ENCODE measurements around the gene ADGRG1. TPM values are rescaled to one million over a fixed set of nuclear protein-coding genes. Genes with fewer than 3 reads are reported as not detected.

The ADGRG1 gene
- total RNA-seq, 1 donor from 2014 or later: 19.7 TPM

GRCh38 chr16:57645691-57646387 is 17.4 kb downstream of the ADGRG1 start:
- H3K9me3 Mint-ChIP-seq (ENCODE audit: low read depth): no peaks in the 10 kb centered on the region
- no peak overlapping the region for H3K4me3 Mint-ChIP-seq (ENCODE audit: low read depth)
- no peak overlapping the region for H3K27ac Mint-ChIP-seq

GRCh38 chr16:57646388-57647039 is 18.1 kb downstream of the ADGRG1 start:
- Mint-ChIP-seq H3K27ac (no peak overlapping the region), H3K27me3 (peaks cover 5% of the 10 kb centered on the region), H3K36me3 (ENCODE audit: insufficient read depth) (no peaks in the 10 kb centered on the region), H3K4me3 (ENCODE audit: low read depth) (no peak overlapping the region), H3K9me3 (ENCODE audit: low read depth) (no peaks in the 10 kb centered on the region), H3K4me1 (ENCODE audit: low read depth) (peaks cover 6% of the 10 kb centered on the region)
- DNase-seq (ENCODE audit: low spot score, unreplicated experiment): no peak
- no peak for TF ChIP-seq CTCF (IDR thresholded peaks at IDR 0.05; ENCODE audit: unreplicated experiment)

More at GRCh38 chr16:57645691-57646387, 17.4 kb downstream of the ADGRG1 start:
- no peak for TF ChIP-seq CTCF (IDR thresholded peaks at IDR 0.05; ENCODE audit: unreplicated experiment)
- Mint-ChIP-seq H3K4me1 (ENCODE audit: low read depth) (peaks cover 6% of the 10 kb centered on the region), H3K36me3 (ENCODE audit: insufficient read depth) (no peaks in the 10 kb centered on the region), H3K27me3 (peaks cover 4% of the 10 kb centered on the region)
- no peak for DNase-seq (ENCODE audit: low spot score, unreplicated experiment)

GRCh38 chr16:57647136-57647875 is 18.9 kb downstream of the ADGRG1 start:
- H3K36me3 Mint-ChIP-seq (ENCODE audit: insufficient read depth): no peaks in the 10 kb centered on the region
- no peak overlapping the region for H3K4me3 Mint-ChIP-seq (ENCODE audit: low read depth)
- no peak overlapping the region for H3K27ac Mint-ChIP-seq
- H3K27me3 Mint-ChIP-seq: peaks cover 5% of the 10 kb centered on the region
- no peak for DNase-seq (ENCODE audit: low spot score, unreplicated experiment)
- H3K4me1 Mint-ChIP-seq (ENCODE audit: low read depth): peaks cover 6% of the 10 kb centered on the region
- H3K9me3 Mint-ChIP-seq (ENCODE audit: low read depth): no peaks in the 10 kb centered on the region
- no peak for TF ChIP-seq CTCF (IDR thresholded peaks at IDR 0.05; ENCODE audit: unreplicated experiment)

GRCh38 chr16:57648125-57648524 is 19.7 kb downstream of the ADGRG1 start:
- Mint-ChIP-seq H3K4me1 (ENCODE audit: low read depth) (peaks cover 6% of the 10 kb centered on the region), H3K4me3 (ENCODE audit: low read depth) (no peak overlapping the region), H3K27ac (no peak overlapping the region), H3K9me3 (ENCODE audit: low read depth) (no peaks in the 10 kb centered on the region), H3K27me3 (peaks cover 5% of the 10 kb centered on the region), H3K36me3 (ENCODE audit: insufficient read depth) (no peaks in the 10 kb centered on the region)
- TF ChIP-seq CTCF (IDR thresholded peaks at IDR 0.05; ENCODE audit: unreplicated experiment): no peak
- no peak for DNase-seq (ENCODE audit: low spot score, unreplicated experiment)

Measured in progenitor cell of endocrine pancreas (in vitro differentiated cells).